ENCODE data around the gene NEUROD4. TPM values are rescaled to one million over a fixed set of nuclear protein-coding genes. Genes with fewer than 3 reads are reported as not detected.
A peak's percentile ranks its signal among the peaks of the same experiment; 100 is the strongest.

NEUROD4 gene
- total RNA-seq, 1 donor from 2014 or later = not detected

- DNase-seq (ENCODE audit: low read depth) = peak; percentile 58
- H3K27me3 ChIP-seq (ENCODE audit: control insufficient read depth, insufficient read depth, low read length) = no peaks in the 10 kb centered on the region
- no peak overlapping the region for H3K4me3 ChIP-seq (ENCODE audit: low read depth, low read length)
- FAIRE-seq = no peak
- peak; percentile 68 for TF ChIP-seq CTCF (IDR thresholded peaks at IDR 0.05; ENCODE audit: insufficient read depth, low read length, severe bottlenecking)
- no peaks in the 10 kb centered on the region for H3K36me3 ChIP-seq (ENCODE audit: control insufficient read depth, insufficient read depth, low read length)
Measured at GRCh38 chr12:55073043-55074022, 53.6 kb downstream of the NEUROD4 start.

GRCh38 chr12:55074806-55075205 lies 55.0 kb downstream of the NEUROD4 start:
- no peak for FAIRE-seq

More at GRCh38 chr12:55074806-55075205, 55.0 kb downstream of the NEUROD4 start:
- DNase-seq (ENCODE audit: low read depth) = no peak
- TF ChIP-seq CTCF (IDR thresholded peaks at IDR 0.05; ENCODE audit: insufficient read depth, low read length, severe bottlenecking) = no peak
- H3K27me3 ChIP-seq (ENCODE audit: control insufficient read depth, insufficient read depth, low read length) = no peaks in the 10 kb centered on the region
- no peaks in the 10 kb centered on the region for H3K36me3 ChIP-seq (ENCODE audit: control insufficient read depth, insufficient read depth, low read length)
- no peak overlapping the region for H3K4me3 ChIP-seq (ENCODE audit: low read depth, low read length)

Other genes starting within 250 kb of the NEUROD4 start
- not detected in 2 replicates for gene MUCL1, start 165.5 kb upstream of the NEUROD4 start, total RNA-seq
- gene TESPA1, start 35.2 kb upstream of the NEUROD4 start, total RNA-seq = not detected in 2 replicates
- gene OR9K2, start 106.4 kb downstream of the NEUROD4 start, total RNA-seq = not detected in 2 replicates
- gene OR10A7, start 201.1 kb downstream of the NEUROD4 start, total RNA-seq = not detected in 2 replicates
- not detected in 2 replicates for gene OR6C74, start 224.6 kb downstream of the NEUROD4 start, total RNA-seq

Measured in bronchial epithelial cell (primary cell).